MG63 (cell line): Measurements from ENCODE around the gene TMEM87B. TPM values are rescaled to one million over a fixed set of nuclear protein-coding genes. Genes with fewer than 3 reads are reported as not detected.
A peak's percentile ranks its signal among the peaks of the same experiment; 100 is the strongest.
"Not testable (repeated sequence)": the region's sequence is repeated elsewhere in the genome, so short reads cannot be mapped to it uniquely, and the experiment has no call there.

ENCODE experiments used
- DNase-seq: peaks from one replicate; pipeline ENCODE4 v3.0.0-alpha.2; 2020
- H3K27me3 ChIP-seq: fragments of 250-450 bp; sonication (Bioruptor Pico); 2 replicates; pipeline ENCODE4 v1.5.1; 2020; ENCODE audit warnings: mild to moderate bottlenecking, moderate library complexity
- H3K36me3 ChIP-seq: fragments of 250-450 bp; sonication (Bioruptor Pico); 2 replicates; pipeline ENCODE4 v1.5.1; 2020; ENCODE audit warnings: mild to moderate bottlenecking, moderate library complexity
- H3K4me3 ChIP-seq: fragments of 250-450 bp; sonication (Bioruptor Pico); 2 replicates; pipeline ENCODE4 v1.5.1; 2020; ENCODE audit warnings: mild to moderate bottlenecking, moderate library complexity
- H3K9me3 ChIP-seq: fragments of 250-450 bp; sonication (Bioruptor Pico); 2 replicates; pipeline ENCODE4 v1.5.1; 2020; ENCODE audit warnings: mild to moderate bottlenecking, moderate library complexity
- total RNA-seq: library from RNA; depleted of rRNA; stranded (reverse); fragments of >200 nt; shearing (Covaris generic); gene quantifications from 2 replicates; pipeline ENCODE4 v1.2.3, GENCODE V29; 2014; ENCODE audit warnings: low replicate concordance

The TMEM87B gene
- total RNA-seq, 1 experiment from 2014 or later: 7.0 TPM

DNA sequence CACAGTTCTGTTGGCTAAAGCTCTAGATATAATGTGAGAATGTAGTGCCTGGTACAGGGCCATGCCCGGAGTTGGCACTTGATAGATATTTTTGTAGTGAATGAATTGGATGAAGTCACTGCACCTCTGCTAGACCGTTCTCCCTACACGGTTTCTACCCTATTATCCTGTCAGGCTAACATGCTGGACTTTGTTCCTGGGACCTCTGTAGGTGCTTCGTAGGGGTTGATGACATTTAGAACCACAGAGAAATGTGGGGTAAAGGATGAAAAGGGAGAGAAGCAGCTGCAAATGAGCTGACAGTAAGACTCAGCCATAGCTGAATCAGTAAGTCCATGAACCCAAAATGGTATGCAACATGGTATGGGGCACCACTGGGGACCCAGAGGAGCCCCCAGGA is 79.1 kb downstream of the TMEM87B start:
- Histone ChIP-seq H3K9me3 (peaks cover 4% of the 10 kb centered on the region), H3K27me3 (no peaks in the 10 kb centered on the region), H3K36me3 (no peaks in the 10 kb centered on the region), H3K4me3 (no peak overlapping the region)
- no peak for DNase-seq

DNA sequence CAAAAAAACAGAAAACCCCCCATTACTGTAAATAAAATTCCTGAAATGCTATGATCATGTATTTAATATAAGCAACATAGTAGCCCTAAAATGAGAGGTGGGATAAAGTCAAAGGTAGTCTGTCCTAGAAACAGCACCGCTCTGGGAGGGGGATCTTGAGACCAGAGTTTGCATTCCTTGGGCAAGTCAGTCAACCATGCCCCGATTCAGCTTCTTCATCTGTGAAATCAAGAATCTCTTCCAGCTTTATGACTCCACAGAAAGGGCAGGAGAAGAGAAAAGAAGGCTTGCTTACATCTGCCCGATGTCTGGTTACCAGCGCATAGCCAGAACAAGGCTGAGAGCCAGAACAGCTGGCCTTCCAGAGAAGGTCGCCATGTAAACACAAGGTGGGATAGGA is 81.0 kb downstream of the TMEM87B start:
- no peaks in the 10 kb centered on the region for H3K27me3 ChIP-seq
- no peaks in the 10 kb centered on the region for H3K36me3 ChIP-seq
- H3K4me3 ChIP-seq: no peak overlapping the region
- peaks cover 4% of the 10 kb centered on the region for H3K9me3 ChIP-seq
- DNase-seq: no peak

GRCh38 chr2:112137516-112138158 is 82.6 kb downstream of the TMEM87B start:
- peaks cover 4% of the 10 kb centered on the region for H3K9me3 ChIP-seq
- no peaks in the 10 kb centered on the region for H3K36me3 ChIP-seq
- peak overlapping the region; percentile 37 for H3K4me3 ChIP-seq
- DNase-seq: no peak
- H3K27me3 ChIP-seq: no peaks in the 10 kb centered on the region

GRCh38 chr2:112138159-112139032 is 83.3 kb downstream of the TMEM87B start, which contains the start of gene FBLN7:
Gene FBLN7 (plus strand): TSS chr2:112138385. CDS start chr2:112138656, 271 bp downstream.
- peak; percentile 30 for DNase-seq
- H3K4me3 ChIP-seq: peak within 1 kb of the TSS; percentile 37
- H3K9me3 ChIP-seq: peaks cover under 1% of the 10 kb centered on the region
- no peaks in the 10 kb centered on the region for H3K36me3 ChIP-seq
- no peaks in the 10 kb centered on the region for H3K27me3 ChIP-seq

GRCh38 chr2:112139033-112139614 is 84.1 kb downstream of the TMEM87B start:
- H3K36me3 ChIP-seq, H3K9me3 ChIP-seq, H3K4me3 ChIP-seq: not testable (repeated sequence)

DNA sequence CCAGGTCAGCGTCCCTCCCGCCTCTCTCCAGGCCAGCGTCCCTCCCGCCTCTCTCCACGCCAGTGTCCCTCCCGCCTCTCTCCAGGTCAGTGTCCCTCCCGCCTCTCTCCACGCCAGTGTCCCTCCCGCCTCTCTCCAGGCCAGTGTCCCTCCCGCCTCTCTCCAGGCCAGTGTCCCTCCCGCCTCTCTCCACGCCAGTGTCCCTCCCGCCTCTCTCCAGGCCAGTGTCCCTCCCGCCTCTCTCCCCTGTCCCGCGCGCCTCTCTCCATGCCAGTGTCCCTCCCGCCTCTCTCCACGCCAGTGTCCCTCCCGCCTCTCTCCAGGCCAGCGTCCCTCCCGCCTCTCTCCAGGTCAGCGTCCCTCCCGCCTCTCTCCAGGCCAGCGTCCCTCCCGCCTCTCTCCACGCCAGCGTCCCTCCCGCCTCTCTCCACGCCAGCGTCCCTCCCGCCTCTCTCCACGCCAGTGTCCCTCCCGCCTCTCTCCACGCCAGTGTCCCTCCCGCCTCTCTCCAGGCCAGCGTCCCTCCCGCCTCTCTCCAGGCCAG is 84.7 kb downstream of the TMEM87B start:
- H3K27me3 ChIP-seq, H3K36me3 ChIP-seq, H3K4me3 ChIP-seq, H3K9me3 ChIP-seq, DNase-seq: not testable (repeated sequence)

More at GRCh38 chr2:112139033-112139614, 84.1 kb downstream of the TMEM87B start:
- H3K27me3 ChIP-seq, DNase-seq: not testable (repeated sequence)

DNA sequence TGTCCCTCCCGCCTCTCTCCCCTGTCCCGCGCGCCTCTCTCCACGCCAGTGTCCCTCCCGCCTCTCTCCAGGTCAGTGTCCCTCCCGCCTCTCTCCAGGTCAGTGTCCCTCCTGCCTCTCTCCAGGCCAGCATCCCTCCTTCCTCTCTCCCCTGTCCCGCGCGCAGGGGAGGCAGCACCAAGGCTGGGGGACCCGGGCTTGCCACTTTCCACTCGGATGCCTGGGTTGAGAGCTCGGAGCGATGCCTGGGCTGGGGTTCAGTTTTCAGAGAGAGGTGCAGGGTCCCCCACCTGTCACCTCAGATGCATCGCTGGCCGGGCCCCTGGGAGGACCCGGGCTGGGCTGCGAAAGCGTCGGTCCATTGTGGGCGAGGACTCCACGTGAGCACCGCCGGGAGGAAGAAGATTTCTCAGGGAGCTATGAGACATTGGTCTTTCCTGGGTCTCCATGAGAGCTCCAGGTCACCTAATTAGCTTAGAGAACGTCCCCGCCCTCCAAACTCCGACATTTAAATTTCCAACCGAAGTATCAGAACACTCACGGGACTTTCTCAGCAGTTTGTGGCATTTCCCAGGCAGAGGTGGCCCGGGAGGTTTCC is 85.2 kb downstream of the TMEM87B start:
- no peak for DNase-seq
- H3K36me3 ChIP-seq: no peaks in the 10 kb centered on the region
- no peak overlapping the region for H3K4me3 ChIP-seq
- H3K27me3 ChIP-seq: no peaks in the 10 kb centered on the region
- no peaks in the 10 kb centered on the region for H3K9me3 ChIP-seq

GRCh38 chr2:112140899-112141625 is 86.0 kb downstream of the TMEM87B start:
- Histone ChIP-seq H3K4me3 (no peak overlapping the region), H3K36me3 (no peaks in the 10 kb centered on the region), H3K9me3 (no peaks in the 10 kb centered on the region), H3K27me3 (no peaks in the 10 kb centered on the region)
- no peak for DNase-seq

GRCh38 chr2:112141626-112142007 is 86.5 kb downstream of the TMEM87B start:
- Histone ChIP-seq H3K27me3 (no peaks in the 10 kb centered on the region), H3K36me3 (no peaks in the 10 kb centered on the region), H3K4me3 (no peak overlapping the region), H3K9me3 (no peaks in the 10 kb centered on the region)
- no peak for DNase-seq

DNA sequence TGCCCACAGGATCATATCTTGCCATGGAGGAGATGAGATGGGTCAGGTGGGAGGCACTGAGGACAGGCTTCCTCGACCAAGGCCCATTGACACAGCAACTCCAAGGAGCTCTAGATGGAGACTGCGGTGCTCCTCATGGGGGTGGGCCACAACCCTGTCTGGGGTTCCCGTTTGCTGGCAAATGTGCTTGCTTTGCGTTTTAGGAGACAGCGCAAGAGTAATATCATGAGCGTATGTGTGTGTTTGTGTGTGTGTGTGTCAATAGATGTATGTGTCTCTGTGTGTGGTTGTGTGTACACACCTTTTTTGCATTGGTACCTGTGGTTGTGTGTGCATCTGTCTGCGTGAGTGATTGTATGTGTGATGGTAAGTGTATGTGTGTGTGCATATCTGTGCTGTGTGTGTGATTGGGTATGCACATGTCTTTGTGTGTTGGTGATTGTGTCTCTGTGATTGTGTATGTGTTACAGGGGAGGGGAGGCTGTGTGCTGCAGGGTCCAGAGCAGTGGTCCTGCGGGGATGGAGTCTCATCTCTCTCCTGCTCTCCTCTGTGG is 87.5 kb downstream of the TMEM87B start:
- Histone ChIP-seq H3K36me3 (no peaks in the 10 kb centered on the region), H3K4me3 (no peak overlapping the region), H3K27me3 (no peaks in the 10 kb centered on the region), H3K9me3 (no peaks in the 10 kb centered on the region)
- no peak for DNase-seq

- no peaks in the 10 kb centered on the region for H3K9me3 ChIP-seq
- no peak overlapping the region for H3K4me3 ChIP-seq
- no peak for DNase-seq
- H3K27me3 ChIP-seq: no peaks in the 10 kb centered on the region
- H3K36me3 ChIP-seq: no peaks in the 10 kb centered on the region
Observed at GRCh38 chr2:112143150-112143549, 88.1 kb downstream of the TMEM87B start.

DNA sequence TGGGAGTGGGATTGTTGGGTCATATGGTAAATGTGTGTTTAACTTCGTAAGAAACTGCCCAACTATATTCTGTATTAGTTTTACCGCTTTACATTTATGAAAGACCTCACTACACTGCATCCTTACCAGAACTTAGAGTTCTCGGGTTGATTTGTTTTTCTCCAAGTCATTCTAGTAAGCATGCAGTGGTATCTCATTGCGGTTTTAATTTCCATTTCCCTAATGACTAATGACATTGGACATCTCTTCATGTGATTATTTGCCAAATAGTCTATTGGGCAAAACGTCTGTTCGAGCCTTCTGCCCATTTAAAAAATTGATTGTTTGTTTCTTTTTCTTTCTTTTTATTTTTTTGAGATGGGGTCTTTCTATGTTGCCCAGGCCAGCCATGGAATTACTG is 89.9 kb downstream of the TMEM87B start:
- Histone ChIP-seq H3K36me3 (no peaks in the 10 kb centered on the region), H3K27me3 (no peaks in the 10 kb centered on the region), H3K4me3 (no peak overlapping the region), H3K9me3 (no peaks in the 10 kb centered on the region)
- DNase-seq: no peak

DNA sequence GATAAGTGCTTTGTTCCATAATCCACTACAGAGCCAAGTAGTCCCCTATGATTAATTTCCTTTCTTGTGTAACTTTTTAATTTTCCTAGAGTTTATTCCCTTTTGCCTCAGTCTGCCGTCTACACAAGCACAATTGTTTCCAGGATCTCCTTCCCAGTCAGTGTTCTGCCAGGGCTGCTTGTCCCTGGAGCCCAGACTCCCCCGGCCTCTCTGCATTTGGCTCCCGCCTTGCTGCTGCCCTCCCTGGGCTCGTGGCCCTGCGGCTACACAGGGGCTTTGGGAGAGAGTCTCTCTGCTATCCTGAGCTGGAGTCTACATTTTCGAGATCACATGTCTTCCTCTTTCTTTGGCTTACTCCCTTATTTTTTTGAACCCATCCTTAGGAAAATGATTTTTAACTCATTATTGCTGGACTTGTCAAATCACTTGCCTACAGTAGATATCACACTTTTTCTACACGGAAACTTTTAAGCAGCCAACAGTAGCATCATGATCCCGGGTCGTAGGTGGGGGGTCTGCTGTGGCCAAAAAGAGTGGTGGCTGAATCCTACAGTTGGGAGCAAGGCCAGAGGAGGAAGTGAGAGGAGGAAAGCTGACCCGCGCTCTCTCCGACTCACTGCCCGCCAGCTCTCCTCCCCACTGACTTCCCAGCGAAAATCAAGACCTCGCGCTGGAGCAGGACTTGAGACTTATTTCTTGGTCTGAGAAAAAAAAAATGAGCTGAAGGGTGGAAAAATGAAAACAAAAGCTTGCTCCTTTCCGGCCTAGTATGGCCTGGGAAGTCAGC is 92.5 kb downstream of the TMEM87B start:
- no peak for DNase-seq
- Histone ChIP-seq H3K4me3 (no peak overlapping the region), H3K27me3 (no peaks in the 10 kb centered on the region), H3K9me3 (no peaks in the 10 kb centered on the region), H3K36me3 (no peaks in the 10 kb centered on the region)

GRCh38 chr2:112148477-112148876 is 93.4 kb downstream of the TMEM87B start:
- Histone ChIP-seq H3K4me3 (no peak overlapping the region), H3K36me3 (no peaks in the 10 kb centered on the region), H3K27me3 (no peaks in the 10 kb centered on the region), H3K9me3 (no peaks in the 10 kb centered on the region)
- DNase-seq: peak; percentile 26

GRCh38 chr2:112149194-112149593 is 94.1 kb downstream of the TMEM87B start:
- DNase-seq: no peak
- no peaks in the 10 kb centered on the region for H3K36me3 ChIP-seq
- no peak overlapping the region for H3K4me3 ChIP-seq
- H3K9me3 ChIP-seq: no peaks in the 10 kb centered on the region
- no peaks in the 10 kb centered on the region for H3K27me3 ChIP-seq
